Fibroblast of mammary gland (primary cell): ENCODE results near the gene SRGAP3.

Experiments
- DNase-seq: peaks from one replicate; pipeline ENCODE4 v3.0.0-alpha.2; 2010; ENCODE audit warnings: low read depth
- H3K4me3 ChIP-seq: 2 replicates; pipeline ENCODE4 v1.5.1; 2011; ENCODE audit warnings: low read depth, mild to moderate bottlenecking, low read length, moderate library complexity; ENCODE audit not compliant: control insufficient read depth
- CTCF ChIP-seq: conservative IDR thresholded peaks from 2 replicates; pipeline ENCODE4 v1.5.1; 2011; ENCODE audit warnings: low read depth, low read length, inconsistent platforms; ENCODE audit not compliant: control insufficient read depth, insufficient read depth

The SRGAP3 gene

GRCh38 chr3:9185046-9185445 lies 64.4 kb downstream of the SRGAP3 start:
- DNase-seq: no peak
- no peak overlapping the region for H3K4me3 ChIP-seq
- TF ChIP-seq CTCF: no peak

- DNase-seq: no peak
- no peak for TF ChIP-seq CTCF
- no peak overlapping the region for H3K4me3 ChIP-seq
Measured at GRCh38 chr3:9184461-9184835, 65.0 kb downstream of the SRGAP3 start.

- no peak for DNase-seq
- no peak overlapping the region for H3K4me3 ChIP-seq
- TF ChIP-seq CTCF: no peak
Measured at GRCh38 chr3:9183811-9184460, 65.5 kb downstream of the SRGAP3 start.

- TF ChIP-seq CTCF: no peak
- no peak for DNase-seq
- no peak overlapping the region for H3K4me3 ChIP-seq
Measured at GRCh38 chr3:9183011-9183410, 66.4 kb downstream of the SRGAP3 start.

GRCh38 chr3:9180764-9181117 lies 68.7 kb downstream of the SRGAP3 start:
- no peak overlapping the region for H3K4me3 ChIP-seq
- no peak for TF ChIP-seq CTCF
- no peak for DNase-seq

- no peak for TF ChIP-seq CTCF
- no peak overlapping the region for H3K4me3 ChIP-seq
- DNase-seq: no peak
Measured at GRCh38 chr3:9179826-9180763, 69.4 kb downstream of the SRGAP3 start.
